Astrocyte of the cerebellum (primary cell): Measurements from ENCODE around the gene PRKRA.
"Not testable (repeated sequence)": the region's sequence is repeated elsewhere in the genome, so short reads cannot be mapped to it uniquely, and the experiment has no call there.

Experiments used
- DNase-seq: peaks from one replicate; pipeline ENCODE4 v3.0.0-alpha.2; 2011; ENCODE audit warnings: low read depth
- H3K4me3 ChIP-seq: 2 replicates; pipeline ENCODE4 v1.5.1; 2011; ENCODE audit warnings: mild to moderate bottlenecking, low read depth, low read length, moderate library complexity
- in situ Hi-C: cut with HindIII; loops from 2 replicates; pipeline ENCODE4 v1.10.0; 2017; ENCODE audit warnings: low sequenced_read_pairs
- TF ChIP-seq, protein P1 (sequence below): IDR thresholded peaks from 2 replicates; pipeline ENCODE4 v1.5.1; 2012; ENCODE audit warnings: low read length, low read depth, moderate library complexity, mild to moderate bottlenecking; ENCODE audit errors: missing control alignments

The PRKRA gene

DNA sequence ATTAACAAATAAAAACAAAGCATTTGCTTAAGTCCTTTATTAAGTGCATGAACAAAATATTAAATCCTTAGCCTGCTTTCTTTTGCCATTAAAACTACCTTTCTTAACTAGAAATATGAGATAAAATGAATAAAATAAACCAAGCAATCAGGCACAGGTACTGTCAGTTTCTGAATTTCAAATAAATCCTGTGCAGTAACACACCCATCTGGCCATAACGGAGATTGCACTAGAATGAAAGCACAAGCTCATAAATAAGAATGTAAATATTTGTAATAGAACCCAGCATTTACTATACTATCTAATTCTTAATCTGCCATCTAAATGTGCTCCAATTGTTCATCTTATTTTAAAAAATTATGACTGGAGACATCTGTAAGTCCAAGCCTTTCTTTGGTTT is 31.9 kb downstream of the PRKRA start:
- H3K4me3 ChIP-seq: no peak overlapping the region
- in situ Hi-C loops: loop anchor here (25.0 kb wide), 1 partner anchor 282 kb away; no protein-coding TSS in a partner anchor
- DNase-seq: no peak
- TF ChIP-seq, protein P1, sequence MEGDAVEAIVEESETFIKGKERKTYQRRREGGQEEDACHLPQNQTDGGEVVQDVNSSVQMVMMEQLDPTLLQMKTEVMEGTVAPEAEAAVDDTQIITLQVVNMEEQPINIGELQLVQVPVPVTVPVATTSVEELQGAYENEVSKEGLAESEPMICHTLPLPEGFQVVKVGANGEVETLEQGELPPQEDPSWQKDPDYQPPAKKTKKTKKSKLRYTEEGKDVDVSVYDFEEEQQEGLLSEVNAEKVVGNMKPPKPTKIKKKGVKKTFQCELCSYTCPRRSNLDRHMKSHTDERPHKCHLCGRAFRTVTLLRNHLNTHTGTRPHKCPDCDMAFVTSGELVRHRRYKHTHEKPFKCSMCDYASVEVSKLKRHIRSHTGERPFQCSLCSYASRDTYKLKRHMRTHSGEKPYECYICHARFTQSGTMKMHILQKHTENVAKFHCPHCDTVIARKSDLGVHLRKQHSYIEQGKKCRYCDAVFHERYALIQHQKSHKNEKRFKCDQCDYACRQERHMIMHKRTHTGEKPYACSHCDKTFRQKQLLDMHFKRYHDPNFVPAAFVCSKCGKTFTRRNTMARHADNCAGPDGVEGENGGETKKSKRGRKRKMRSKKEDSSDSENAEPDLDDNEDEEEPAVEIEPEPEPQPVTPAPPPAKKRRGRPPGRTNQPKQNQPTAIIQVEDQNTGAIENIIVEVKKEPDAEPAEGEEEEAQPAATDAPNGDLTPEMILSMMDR: peak; percentile 46

DNA sequence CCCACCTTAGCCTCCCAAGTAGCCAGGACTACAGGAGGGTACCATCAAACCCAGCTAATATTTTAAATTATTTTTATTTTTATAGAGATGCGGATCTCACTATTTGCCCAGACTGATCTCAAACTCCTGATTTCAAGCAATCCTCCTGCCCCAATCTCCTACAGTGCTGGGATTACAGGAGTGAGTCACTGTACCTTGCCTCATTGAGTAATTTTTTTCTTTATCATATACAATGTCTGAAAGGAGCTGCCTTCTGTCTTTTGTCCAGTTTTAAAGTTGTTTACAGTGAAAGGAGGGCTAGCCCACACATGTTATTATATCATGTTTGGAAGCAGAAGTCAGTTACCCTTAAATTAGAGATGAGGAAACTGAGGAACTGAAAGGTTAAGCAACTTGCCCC is 32.5 kb downstream of the PRKRA start:
- in situ Hi-C loops: loop anchor here (25.0 kb wide), 1 partner anchor 281 kb away; no protein-coding TSS in a partner anchor
- H3K4me3 ChIP-seq: no peak overlapping the region
- TF ChIP-seq, protein P1: no peak
- no peak for DNase-seq

DNA sequence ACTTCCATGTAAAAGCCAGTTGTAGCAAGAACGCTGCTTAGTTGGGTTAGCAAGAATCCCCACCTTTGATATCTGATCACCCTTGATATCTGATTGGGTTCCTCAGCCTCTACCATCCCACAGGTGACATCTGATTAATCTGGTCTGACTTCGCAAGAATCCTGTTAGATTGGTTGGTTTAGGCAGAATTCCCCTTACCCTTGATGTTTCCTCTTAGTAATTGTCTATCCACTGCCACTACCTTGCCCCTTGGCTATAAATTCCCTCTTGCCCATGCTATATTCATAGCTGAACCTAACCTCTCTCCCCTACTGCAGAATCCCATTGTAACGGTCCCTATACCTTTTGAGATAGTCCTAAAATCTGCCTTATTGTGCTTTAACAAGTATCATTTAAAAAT is 33.1 kb downstream of the PRKRA start:
- DNase-seq: no peak
- TF ChIP-seq, protein P1: no peak
- H3K4me3 ChIP-seq: no peak overlapping the region
- in situ Hi-C loops: loop anchor here (25.0 kb wide), 1 partner anchor 281 kb away; no protein-coding TSS in a partner anchor

DNA sequence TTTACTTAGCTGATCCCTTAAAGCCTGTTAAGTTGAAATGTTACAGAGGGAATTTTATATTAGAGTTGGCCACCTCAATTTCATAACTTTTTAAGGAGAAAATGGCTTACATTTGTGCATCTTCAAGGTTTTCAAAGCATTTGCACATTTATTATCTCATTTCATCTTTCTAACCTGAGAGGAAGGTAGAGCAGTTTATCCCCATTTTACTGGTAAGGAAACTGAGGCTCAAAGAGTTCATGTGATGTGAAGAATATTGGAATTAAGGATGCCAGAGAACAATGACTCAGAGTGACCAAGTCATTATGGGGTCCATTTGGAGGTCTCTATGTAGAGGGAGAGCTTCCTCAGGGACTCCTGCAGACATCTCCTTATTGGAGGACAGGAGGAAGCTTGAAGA is 35.0 kb downstream of the PRKRA start:
- in situ Hi-C loops: loop anchor here (25.0 kb wide), 1 partner anchor 279 kb away; no protein-coding TSS in a partner anchor
- DNase-seq: no peak
- TF ChIP-seq, protein P1: no peak
- H3K4me3 ChIP-seq: no peak overlapping the region

DNA sequence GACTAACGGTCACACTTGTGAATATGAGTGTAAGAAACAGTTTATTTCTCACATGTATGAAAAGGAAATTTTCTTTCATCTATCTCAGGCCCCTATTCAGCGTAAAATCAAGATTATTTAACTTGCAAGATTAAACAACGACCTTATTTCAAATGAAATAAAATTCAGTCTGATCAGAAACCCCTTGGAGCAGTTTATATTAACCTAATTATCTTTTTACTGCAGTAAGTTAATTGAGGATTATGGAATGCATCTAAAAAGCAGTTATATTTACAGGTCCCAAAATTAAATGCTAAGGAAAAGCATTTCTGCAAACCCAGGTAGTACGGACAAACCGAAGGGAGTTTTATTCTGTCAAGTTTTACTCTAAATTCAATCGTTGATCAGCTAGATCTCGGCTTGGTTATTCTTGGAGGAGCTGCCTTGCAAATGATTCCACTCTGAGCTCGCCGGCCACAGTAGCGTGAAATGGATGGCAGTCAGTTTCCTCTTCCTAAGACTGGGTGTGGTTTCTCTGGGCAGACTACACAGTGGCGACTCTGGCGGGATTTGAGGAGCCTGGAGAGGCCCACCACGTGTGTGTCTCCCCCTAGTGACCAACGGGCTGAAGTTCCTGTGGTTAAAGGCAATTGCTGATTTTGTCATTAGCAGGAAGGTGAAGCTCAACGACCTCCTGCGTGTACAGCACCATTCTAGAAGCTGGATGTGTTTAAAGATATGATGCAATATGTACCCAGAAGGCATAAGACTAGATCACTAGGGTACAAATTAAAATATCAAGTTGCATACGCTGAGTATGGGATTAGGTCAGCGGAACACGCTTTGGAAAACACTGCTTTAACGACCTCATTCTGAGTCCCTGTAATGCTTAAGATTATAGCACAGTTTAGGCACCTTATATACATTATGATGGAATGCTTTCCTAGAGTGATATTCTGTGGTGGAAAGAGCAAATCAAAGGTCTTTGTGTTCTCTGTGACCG is 36.4 kb downstream of the PRKRA start:
- in situ Hi-C loops: loop anchor here (25.0 kb wide), 1 partner anchor 277 kb away; no protein-coding TSS in a partner anchor
- peak overlapping the region; percentile 58 for H3K4me3 ChIP-seq
- DNase-seq: peak; percentile 91
- TF ChIP-seq, protein P1: peak; percentile 96

DNA sequence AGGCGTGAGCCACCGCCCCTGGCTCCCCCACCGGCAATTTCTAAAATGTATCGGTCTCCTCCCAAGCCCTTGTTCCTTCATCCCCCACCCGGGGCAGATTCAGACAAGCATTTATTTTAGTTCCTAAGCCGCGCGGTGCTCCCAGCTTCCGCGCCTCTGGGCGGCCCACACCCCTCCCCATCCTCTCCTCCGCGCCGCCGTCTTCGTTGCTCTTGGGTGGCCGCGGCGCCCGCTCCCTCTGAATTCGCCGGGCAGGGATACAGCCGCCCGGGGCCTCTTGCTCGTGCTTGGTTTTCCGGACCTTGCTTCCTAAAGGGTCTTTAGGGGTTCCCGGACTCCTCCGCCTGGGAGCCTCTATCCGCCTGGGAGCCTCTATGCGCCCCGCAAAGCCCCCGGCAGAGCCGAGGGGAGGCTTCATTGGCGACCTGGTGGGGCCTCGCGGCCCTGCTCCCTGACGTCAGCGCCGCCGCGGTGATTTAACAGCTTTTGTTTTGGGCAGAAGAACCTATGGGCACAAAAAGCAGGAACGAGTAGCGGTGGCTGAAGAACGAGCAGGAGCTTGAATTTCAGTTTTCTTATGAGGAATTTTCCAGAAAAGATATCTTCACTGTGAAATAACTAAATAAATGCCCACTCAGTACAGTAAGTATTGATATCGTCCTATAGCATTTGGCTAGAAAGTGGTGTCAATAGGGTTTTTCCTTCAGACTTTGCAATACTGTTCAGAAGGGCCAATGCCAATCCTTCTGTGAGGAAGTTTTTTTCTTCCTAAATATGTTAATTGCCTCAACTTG is 37.3 kb downstream of the PRKRA start:
- no peak for DNase-seq
- TF ChIP-seq, protein P1: no peak
- in situ Hi-C loops: loop anchor here (25.0 kb wide), 1 partner anchor 276 kb away; no protein-coding TSS in a partner anchor

DNA sequence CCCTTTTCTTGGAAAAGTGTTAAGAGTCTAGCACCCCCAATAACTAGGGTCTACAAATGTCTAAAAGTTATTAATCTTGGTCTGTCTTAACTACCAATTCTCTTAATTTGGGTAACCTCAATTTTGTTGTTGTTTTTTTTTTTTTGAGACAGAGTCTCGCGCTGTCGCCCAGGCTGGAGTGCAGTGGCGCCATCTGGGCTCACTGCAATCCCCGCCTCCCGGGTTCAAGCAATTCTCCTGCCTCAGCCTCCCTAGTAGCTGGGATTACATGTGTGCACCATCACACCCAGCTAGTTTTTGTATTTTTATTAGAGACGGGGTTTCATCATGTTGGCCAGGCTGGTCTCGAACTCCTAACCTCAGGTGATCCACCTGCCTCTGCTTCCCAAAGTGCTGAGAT is 38.5 kb downstream of the PRKRA start:
- not testable (repeated sequence) for DNase-seq, H3K4me3 ChIP-seq
- in situ Hi-C loops: loop anchor here (25.0 kb wide), 1 partner anchor 275 kb away; no protein-coding TSS in a partner anchor

More for the DNA sequence above, 37.3 kb downstream of the PRKRA start:
- peak overlapping the region; percentile 58 for H3K4me3 ChIP-seq
